GM20000 (cell line): ENCODE results near the gene MEGF9.

Experiments
- DNase-seq: peaks from one replicate; pipeline ENCODE4 v3.0.0; 2012; ENCODE audit warnings: low spot score
- CTCF ChIP-seq: IDR thresholded peaks from 2 replicates; pipeline ENCODE4 v1.5.1; 2012; ENCODE audit warnings: mild to moderate bottlenecking, control low read depth; ENCODE audit errors: extremely low read depth, missing control alignments

The MEGF9 gene

GRCh38 chr9:120711841-120712538, 2.3 kb downstream of the MEGF9 start:
- DNase-seq, result no peak
- TF ChIP-seq CTCF, result no peak

GRCh38 chr9:120711354-120711753, 2.9 kb downstream of the MEGF9 start:
- DNase-seq, result no peak
- no peak for TF ChIP-seq CTCF

GRCh38 chr9:120710110-120710981, 3.9 kb downstream of the MEGF9 start:
- TF ChIP-seq CTCF, result no peak
- no peak for DNase-seq

- TF ChIP-seq CTCF, result no peak
- DNase-seq, result no peak
These were observed 5.6 kb downstream of the MEGF9 start for GRCh38 chr9:120708526-120709224.

GRCh38 chr9:120707170-120707569, 7.1 kb downstream of the MEGF9 start:
- TF ChIP-seq CTCF, result no peak
- no peak for DNase-seq

- no peak for DNase-seq
These were observed 9.1 kb downstream of the MEGF9 start for GRCh38 chr9:120705174-120705573.

More at GRCh38 chr9:120705174-120705573, 9.1 kb downstream of the MEGF9 start:
- TF ChIP-seq CTCF, result no peak
